HEK293 (cell line): ENCODE data around the gene MYO1F.
A peak's percentile ranks its signal among the peaks of the same experiment; 100 is the strongest.
"Not testable (repeated sequence)": the region's sequence is repeated elsewhere in the genome, so short reads cannot be mapped to it uniquely, and the experiment has no call there.

Experiments
- CTCF ChIA-PET: fragments of 350-600 bp; formaldehyde crosslinking; extraction: SDS; loops from one replicate; lab custom pipeline; 2021; ENCODE audit warnings: antibody characterized with exemption; lab: Yijun Ruan, JAX
- POLR2A ChIA-PET: fragments of 300-600 bp; formaldehyde crosslinking; extraction: SDS; loops from one replicate; lab custom pipeline; 2020; ENCODE audit warnings: antibody characterized with exemption, inconsistent platforms; lab: Yijun Ruan, JAX
- H3K27ac ChIP-seq: fragments of 200-500 bp; sonication (Bioruptor generic); 2 replicates; pipeline ENCODE4 v1.5.1; 2014; ENCODE audit warnings: low read depth, low read length, control low read depth, inconsistent platforms; ENCODE audit errors: extremely low read depth
- H3K36me3 ChIP-seq, 2 experiments: fragments of 200-500 bp in 1 of 2; sonication (Bioruptor generic) in 1 of 2; 1 replicate in 1 of 2; 2 replicates in 1 of 2; pipeline ENCODE4 v1.5.1; 2014 to 2017; ENCODE audit warnings: inconsistent platforms in 2 of 2, low read length in 2 of 2; ENCODE audit not compliant: control insufficient read depth in 2 of 2, insufficient read depth in 1 of 2
- H3K4me1 ChIP-seq: fragments of 200-500 bp; sonication (Bioruptor generic); 2 replicates; pipeline ENCODE4 v1.5.1; 2014; ENCODE audit warnings: mild to moderate bottlenecking, low read length, inconsistent platforms; ENCODE audit not compliant: control insufficient read depth, insufficient read depth
- H3K4me3 ChIP-seq: 2 replicates; pipeline ENCODE4 v1.5.1; 2011; ENCODE audit warnings: low read depth, mild to moderate bottlenecking, control low read depth, low read length, moderate library complexity
- H3K9me3 ChIP-seq: fragments of 200-500 bp; sonication (Bioruptor generic); 2 replicates; pipeline ENCODE4 v1.5.1; 2014; ENCODE audit warnings: low read depth, low read length, inconsistent platforms; ENCODE audit not compliant: control insufficient read depth, insufficient read depth
- BCL11A ChIP-seq: fragments of 450-650 bp; formaldehyde crosslinking; IDR thresholded peaks from 2 replicates; pipeline ENCODE4 v1.5.1; 2016; ENCODE audit warnings: low read depth, missing biosample characterization, missing genetic modification characterization
- BCL11B ChIP-seq: fragments of 450-650 bp; formaldehyde crosslinking; IDR thresholded peaks from 2 replicates; pipeline ENCODE4 v1.5.1; 2016; ENCODE audit warnings: low read depth, missing biosample characterization, missing genetic modification characterization
- SALL2 ChIP-seq: fragments of 450-650 bp; formaldehyde crosslinking; IDR thresholded peaks from 2 replicates; pipeline ENCODE4 v1.5.0; 2017; ENCODE audit warnings: missing biosample characterization, mild to moderate bottlenecking, missing genetic modification characterization, borderline replicate concordance
- SP7 ChIP-seq: fragments of 450-650 bp; formaldehyde crosslinking; IDR thresholded peaks from 2 replicates; pipeline ENCODE4 v1.5.1; 2016; ENCODE audit warnings: missing biosample characterization, missing genetic modification characterization
- YY2 ChIP-seq: fragments of 450-650 bp; formaldehyde crosslinking; IDR thresholded peaks from 2 replicates; pipeline ENCODE4 v1.5.1; 2016; ENCODE audit warnings: missing biosample characterization, missing genetic modification characterization
- ZEB2 ChIP-seq: fragments of 450-650 bp; formaldehyde crosslinking; IDR thresholded peaks from 2 replicates; pipeline ENCODE4 v1.5.1; 2016; ENCODE audit warnings: missing biosample characterization, missing genetic modification characterization
- ZNF10 ChIP-seq: fragments of 450-650 bp; formaldehyde crosslinking; IDR thresholded peaks from 2 replicates; pipeline ENCODE4 v1.5.1; 2017; ENCODE audit warnings: missing biosample characterization, missing genetic modification characterization
- ZNF121 ChIP-seq: fragments of 450-650 bp; formaldehyde crosslinking; IDR thresholded peaks from 2 replicates; pipeline ENCODE4 v1.5.1; 2016; ENCODE audit warnings: missing biosample characterization, missing genetic modification characterization
- ZNF280C ChIP-seq: fragments of 450-650 bp; formaldehyde crosslinking; IDR thresholded peaks from 2 replicates; pipeline ENCODE4 v1.5.1; 2016; ENCODE audit warnings: missing biosample characterization, missing genetic modification characterization
- ZNF341 ChIP-seq: fragments of 450-650 bp; formaldehyde crosslinking; IDR thresholded peaks from 2 replicates; pipeline ENCODE4; 2016; ENCODE audit warnings: low read depth, missing biosample characterization, missing genetic modification characterization
- ZNF548 ChIP-seq: fragments of 450-650 bp; formaldehyde crosslinking; IDR thresholded peaks from 2 replicates; pipeline ENCODE4 v1.5.1; 2016; ENCODE audit warnings: missing biosample characterization, missing genetic modification characterization
- ZNF560 ChIP-seq: fragments of 450-650 bp; formaldehyde crosslinking; IDR thresholded peaks from 2 replicates; pipeline ENCODE4 v1.5.1; 2017; ENCODE audit warnings: missing biosample characterization, missing genetic modification characterization, borderline replicate concordance
- ZNF692 ChIP-seq: fragments of 450-650 bp; formaldehyde crosslinking; IDR thresholded peaks from 2 replicates; pipeline ENCODE4 v1.5.1; 2016; ENCODE audit warnings: missing biosample characterization, missing genetic modification characterization
- ZNF701 ChIP-seq: fragments of 450-650 bp; formaldehyde crosslinking; IDR thresholded peaks from 2 replicates; pipeline ENCODE4 v1.5.1; 2016; ENCODE audit warnings: missing biosample characterization, missing genetic modification characterization
- ZSCAN18 ChIP-seq: fragments of 450-650 bp; formaldehyde crosslinking; IDR thresholded peaks from 2 replicates; pipeline ENCODE4 v1.5.1; 2016; ENCODE audit warnings: missing biosample characterization, missing genetic modification characterization
- ZSCAN30 ChIP-seq: fragments of 450-650 bp; IDR thresholded peaks from 2 replicates; pipeline ENCODE4 v1.5.1; 2018; ENCODE audit warnings: missing biosample characterization, mild to moderate bottlenecking, missing genetic modification characterization, moderate library complexity

The MYO1F gene

GRCh38 chr19:8515317-8515716 is 61.9 kb downstream of the MYO1F start:
- no peak overlapping the region for H3K27ac ChIP-seq
- H3K4me1 ChIP-seq = peaks cover 7% of the 10 kb centered on the region; the same call in 1 of the 2 replicates
- no peaks in the 10 kb centered on the region for H3K9me3 ChIP-seq
- ChIA-PET CTCF (interaction anchor here (1.2 kb wide), 1 partner anchor 10 kb away, joined by 3 read pairs; no protein-coding TSS in a partner anchor), POLR2A (interaction anchor here (2.1 to 3.1 kb wide), 3 partner anchors 10 to 71 kb away, joined by 11 to 82 read pairs (median 12); partner anchors contain the start of gene HNRNPM)
- TF ChIP-seq SP7 (tag by site-specific recombination) (peak; percentile 50; the same call in 1 of the 2 replicates), ZNF341 (peak; percentile 88), ZNF560 (tag by site-specific recombination) (no peak), ZNF10 (tag by site-specific recombination) (peak; percentile 87; the same call in 1 of the 2 replicates), ZSCAN18 (tag by site-specific recombination) (no peak), ZNF692 (tag by site-specific recombination) (no peak), SALL2 (no peak), ZNF701 (tag by site-specific recombination) (no peak), ZEB2 (tag by site-specific recombination) (no peak), YY2 (tag by site-specific recombination) (no peak), ZNF280C (tag by site-specific recombination) (no peak), ZSCAN30 (no peak)
- H3K36me3 ChIP-seq = peaks cover 0 to 12% of the 10 kb centered on the region in 2 experiments; a peak in 1 of 3 replicates
- H3K4me3 ChIP-seq = no peak overlapping the region

GRCh38 chr19:8514505-8515009 is 62.7 kb downstream of the MYO1F start:
- peak overlapping the region; percentile 87; the same call in 1 of the 2 replicates for H3K27ac ChIP-seq

More at GRCh38 chr19:8514505-8515009, 62.7 kb downstream of the MYO1F start:
- CTCF ChIA-PET = interaction anchor here (0.5 to 2.1 kb wide), 4 partner anchors 9 to 1598 kb away, joined by 3 to 9 read pairs (median 3); no protein-coding TSS in a partner anchor
- peaks cover 0 to 12% of the 10 kb centered on the region in 2 experiments; a peak in 1 of 3 replicates for H3K36me3 ChIP-seq
- POLR2A ChIA-PET = interaction anchor here (0.7 to 3.1 kb wide), 23 partner anchors 9 to 1313 kb away, joined by 3 to 82 read pairs (median 5); partner anchors contain the start of genes HNRNPM, MARCHF2, NDUFA7 and RAB11B
- not testable (repeated sequence) for H3K4me3 ChIP-seq, H3K9me3 ChIP-seq
- peak; percentile 94 for TF ChIP-seq BCL11B (tag by site-specific recombination)
- TF ChIP-seq ZNF121 (tag by site-specific recombination) = peak; percentile 67; the same call in 1 of the 2 replicates
- TF ChIP-seq BCL11A (tag by site-specific recombination) = peak; percentile 68; the same call in 1 of the 2 replicates
- TF ChIP-seq ZNF548 = peak; percentile 33; the same call in 1 of the 2 replicates
- TF ChIP-seq, all 188 proteins: peak for 4; not testable (repeated sequence) for 184
- H3K4me1 ChIP-seq = not testable (repeated sequence)
